Activated CD8-positive, alpha-beta memory T cell treated with anti-CD3 and anti-CD28 coated beads, Interleukin-2, amount 50 U/mL, for 48 hours (primary cell): ENCODE data around the gene ICAM1.
"Not testable (repeated sequence)": the region's sequence is repeated elsewhere in the genome, so short reads cannot be mapped to it uniquely, and the experiment has no call there.

ENCODE experiments used
- DNase-seq: peaks from one replicate; pipeline ENCODE4 v3.0.0-alpha.2; 2020

Gene ICAM1

DNA sequence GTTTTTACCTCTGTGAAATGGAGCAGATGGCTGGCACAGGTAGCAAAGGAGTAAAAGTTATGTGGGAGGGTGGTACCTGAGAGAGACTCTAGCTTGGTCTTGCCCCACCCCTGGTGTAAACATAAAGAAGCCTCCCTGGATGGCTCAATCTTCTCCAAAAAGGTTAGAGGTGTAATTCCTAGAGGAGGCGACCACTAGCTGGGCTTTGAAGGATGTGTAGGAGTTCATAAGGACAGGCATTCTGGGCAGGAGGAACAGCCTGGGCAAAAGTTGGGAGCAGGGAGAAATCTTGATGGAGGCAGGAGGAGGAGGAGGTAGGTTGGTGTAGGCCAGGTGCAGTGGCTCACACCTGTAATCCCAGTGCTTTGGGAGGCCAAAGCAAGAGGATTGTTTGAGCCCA lies 8.0 kb downstream of the ICAM1 start:
- no peak for DNase-seq

DNA sequence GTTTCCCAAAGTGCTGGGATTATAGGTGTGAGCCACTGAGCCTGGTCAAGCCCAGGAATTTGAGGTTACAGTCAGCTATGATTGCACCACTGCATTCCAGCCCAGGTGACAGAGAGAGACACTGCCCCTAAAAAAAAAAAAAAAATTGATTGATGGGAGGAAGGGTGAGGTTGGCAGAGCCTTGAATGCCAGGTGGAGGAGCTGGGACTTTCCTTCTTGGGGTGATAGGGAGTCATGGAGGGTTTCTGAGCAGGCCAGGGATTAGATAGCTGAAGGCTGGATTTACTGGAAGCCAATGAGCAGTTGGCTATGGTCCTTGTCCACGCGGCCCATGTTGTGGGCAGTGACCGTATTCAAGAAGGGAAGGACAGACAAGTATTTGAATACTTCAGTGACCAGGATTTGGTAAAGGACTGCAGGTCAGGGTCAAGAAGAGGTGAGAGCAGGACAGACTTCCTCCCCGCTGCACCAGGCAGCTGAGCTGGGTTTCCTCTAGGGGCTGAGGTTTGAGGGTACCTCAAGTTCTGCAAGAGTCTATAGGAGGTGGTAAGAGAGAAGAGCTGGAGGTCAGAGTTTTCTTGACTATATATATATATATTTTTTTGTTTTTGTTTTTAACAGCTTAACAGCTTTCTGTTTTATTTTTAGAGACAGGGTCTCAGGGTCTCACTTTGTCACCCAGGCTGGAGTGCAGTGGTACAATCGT lies 9.0 kb downstream of the ICAM1 start:
- no peak for DNase-seq

DNA sequence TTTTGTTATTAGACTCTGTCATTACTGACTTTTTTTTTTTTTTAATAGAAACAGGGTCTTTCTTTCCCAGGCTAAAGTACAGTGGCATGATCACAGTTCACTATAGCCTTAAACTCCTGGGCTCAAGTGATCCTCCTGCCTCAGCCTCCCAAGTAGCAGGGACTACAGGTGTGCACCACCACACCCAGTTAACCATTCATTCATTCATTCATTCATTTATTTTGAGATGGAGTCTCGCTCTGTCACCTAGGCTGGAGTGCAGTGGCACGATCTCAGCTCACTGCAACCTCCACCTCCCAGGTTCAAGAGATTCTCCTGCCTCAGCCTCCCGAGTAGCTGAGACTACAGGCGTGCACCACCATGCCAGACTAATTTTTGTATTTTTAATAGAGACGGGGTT lies 11.1 kb downstream of the ICAM1 start:
- DNase-seq, result not testable (repeated sequence)

DNA sequence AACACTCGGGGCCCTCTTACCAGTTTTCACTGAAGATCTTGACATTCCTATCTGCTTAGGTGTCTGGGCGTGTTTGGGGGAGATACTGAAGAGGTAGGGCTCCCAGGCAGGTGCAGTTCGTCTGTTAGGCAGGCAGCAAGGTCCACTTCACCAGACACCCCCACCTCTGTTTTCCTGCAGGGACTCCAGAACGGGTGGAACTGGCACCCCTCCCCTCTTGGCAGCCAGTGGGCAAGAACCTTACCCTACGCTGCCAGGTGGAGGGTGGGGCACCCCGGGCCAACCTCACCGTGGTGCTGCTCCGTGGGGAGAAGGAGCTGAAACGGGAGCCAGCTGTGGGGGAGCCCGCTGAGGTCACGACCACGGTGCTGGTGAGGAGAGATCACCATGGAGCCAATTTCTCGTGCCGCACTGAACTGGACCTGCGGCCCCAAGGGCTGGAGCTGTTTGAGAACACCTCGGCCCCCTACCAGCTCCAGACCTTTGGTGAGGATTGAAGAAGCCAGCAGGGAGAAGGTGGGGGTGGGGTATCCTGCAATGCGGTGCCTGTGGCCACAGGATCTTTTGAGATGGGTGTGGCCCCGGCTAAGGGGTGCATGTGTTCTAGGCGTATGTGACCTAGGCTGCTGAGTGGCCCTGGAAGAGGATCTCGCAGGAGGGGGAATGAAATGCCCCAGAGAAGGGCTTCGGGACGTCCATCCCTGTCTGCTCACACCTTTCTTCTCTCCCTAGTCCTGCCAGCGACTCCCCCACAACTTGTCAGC lies 12.6 kb downstream of the ICAM1 start:
- DNase-seq, result no peak

DNA sequence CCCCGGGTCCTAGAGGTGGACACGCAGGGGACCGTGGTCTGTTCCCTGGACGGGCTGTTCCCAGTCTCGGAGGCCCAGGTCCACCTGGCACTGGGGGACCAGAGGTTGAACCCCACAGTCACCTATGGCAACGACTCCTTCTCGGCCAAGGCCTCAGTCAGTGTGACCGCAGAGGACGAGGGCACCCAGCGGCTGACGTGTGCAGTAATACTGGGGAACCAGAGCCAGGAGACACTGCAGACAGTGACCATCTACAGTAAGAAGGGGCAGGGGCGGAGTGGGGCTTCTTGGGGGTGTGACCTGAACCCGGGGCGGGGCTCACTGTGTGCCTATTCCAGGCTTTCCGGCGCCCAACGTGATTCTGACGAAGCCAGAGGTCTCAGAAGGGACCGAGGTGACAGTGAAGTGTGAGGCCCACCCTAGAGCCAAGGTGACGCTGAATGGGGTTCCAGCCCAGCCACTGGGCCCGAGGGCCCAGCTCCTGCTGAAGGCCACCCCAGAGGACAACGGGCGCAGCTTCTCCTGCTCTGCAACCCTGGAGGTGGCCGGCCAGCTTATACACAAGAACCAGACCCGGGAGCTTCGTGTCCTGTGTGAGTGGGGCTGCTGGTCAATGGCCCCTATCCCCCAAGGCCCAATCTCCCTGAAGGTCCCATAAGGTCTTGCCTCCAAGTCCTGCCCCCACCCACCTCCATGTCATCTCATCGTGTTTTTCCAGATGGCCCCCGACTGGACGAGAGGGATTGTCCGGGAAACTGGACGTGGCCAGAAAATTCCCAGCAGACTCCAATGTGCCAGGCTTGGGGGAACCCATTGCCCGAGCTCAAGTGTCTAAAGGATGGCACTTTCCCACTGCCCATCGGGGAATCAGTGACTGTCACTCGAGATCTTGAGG lies 13.4 kb downstream of the ICAM1 start:
- DNase-seq, result no peak

DNA sequence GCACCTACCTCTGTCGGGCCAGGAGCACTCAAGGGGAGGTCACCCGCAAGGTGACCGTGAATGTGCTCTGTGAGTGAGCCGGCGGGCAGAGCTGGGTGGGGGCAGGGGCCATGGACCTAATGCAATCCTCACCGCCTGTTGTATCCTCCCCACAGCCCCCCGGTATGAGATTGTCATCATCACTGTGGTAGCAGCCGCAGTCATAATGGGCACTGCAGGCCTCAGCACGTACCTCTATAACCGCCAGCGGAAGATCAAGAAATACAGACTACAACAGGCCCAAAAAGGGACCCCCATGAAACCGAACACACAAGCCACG lies 14.0 kb downstream of the ICAM1 start:
- no peak for DNase-seq

DNA sequence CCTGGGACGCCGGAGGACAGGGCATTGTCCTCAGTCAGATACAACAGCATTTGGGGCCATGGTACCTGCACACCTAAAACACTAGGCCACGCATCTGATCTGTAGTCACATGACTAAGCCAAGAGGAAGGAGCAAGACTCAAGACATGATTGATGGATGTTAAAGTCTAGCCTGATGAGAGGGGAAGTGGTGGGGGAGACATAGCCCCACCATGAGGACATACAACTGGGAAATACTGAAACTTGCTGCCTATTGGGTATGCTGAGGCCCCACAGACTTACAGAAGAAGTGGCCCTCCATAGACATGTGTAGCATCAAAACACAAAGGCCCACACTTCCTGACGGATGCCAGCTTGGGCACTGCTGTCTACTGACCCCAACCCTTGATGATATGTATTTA lies 14.5 kb downstream of the ICAM1 start:
- no peak for DNase-seq

DNA sequence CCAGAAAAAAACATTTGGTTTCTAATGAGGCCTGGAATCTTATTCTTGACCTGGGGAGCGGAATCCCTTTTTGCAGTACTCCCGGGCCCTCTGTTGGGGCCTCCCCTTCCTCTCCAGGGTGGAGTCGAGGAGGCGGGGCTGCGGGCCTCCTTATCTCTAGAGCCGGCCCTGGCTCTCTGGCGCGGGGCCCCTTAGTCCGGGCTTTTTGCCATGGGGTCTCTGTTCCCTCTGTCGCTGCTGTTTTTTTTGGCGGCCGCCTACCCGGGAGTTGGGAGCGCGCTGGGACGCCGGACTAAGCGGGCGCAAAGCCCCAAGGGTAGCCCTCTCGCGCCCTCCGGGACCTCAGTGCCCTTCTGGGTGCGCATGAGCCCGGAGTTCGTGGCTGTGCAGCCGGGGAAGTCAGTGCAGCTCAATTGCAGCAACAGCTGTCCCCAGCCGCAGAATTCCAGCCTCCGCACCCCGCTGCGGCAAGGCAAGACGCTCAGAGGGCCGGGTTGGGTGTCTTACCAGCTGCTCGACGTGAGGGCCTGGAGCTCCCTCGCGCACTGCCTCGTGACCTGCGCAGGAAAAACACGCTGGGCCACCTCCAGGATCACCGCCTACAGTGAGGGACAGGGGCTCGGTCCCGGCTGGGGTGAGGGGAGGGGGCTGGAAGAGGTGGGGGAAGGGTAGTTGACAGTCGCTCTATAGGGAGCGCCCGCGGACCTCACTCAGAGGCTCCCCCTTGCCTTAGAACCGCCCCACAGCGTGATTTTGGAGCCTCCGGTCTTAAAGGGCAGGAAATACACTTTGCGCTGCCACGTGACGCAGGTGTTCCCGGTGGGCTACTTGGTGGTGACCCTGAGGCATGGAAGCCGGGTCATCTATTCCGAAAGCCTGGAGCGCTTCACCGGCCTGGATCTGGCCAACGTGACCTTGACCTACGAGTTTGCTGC lies 16.1 kb downstream of the ICAM1 start, which contains the start of gene ICAM4:
Gene ICAM4, plus strand, starts transcription at position 153 of the 935 bp plus-strand sequence. Its CDS starts 58 bp downstream, at position 211.
- DNase-seq, result peak; percentile 69

DNA sequence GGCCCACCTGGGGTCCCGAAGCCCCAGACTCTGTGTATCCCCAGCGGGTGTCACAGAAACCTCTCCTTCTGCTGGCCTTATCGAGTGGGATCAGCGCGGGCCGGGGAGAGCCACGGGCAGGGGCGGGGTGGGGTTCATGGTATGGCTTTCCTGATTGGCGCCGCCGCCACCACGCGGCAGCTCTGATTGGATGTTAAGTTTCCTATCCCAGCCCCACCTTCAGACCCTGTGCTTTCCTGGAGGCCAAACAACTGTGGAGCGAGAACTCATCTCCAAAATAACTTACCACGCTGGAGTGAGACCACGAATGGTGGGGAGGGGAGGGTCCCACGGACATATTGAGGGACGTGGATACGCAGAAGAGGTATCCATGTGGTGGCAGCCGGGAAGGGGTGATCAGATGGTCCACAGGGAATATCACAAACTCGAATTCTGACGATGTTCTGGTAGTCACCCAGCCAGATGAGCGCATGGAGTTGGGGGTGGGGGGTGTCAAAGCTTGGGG lies 17.8 kb downstream of the ICAM1 start:
- peak; percentile 80 for DNase-seq

DNA sequence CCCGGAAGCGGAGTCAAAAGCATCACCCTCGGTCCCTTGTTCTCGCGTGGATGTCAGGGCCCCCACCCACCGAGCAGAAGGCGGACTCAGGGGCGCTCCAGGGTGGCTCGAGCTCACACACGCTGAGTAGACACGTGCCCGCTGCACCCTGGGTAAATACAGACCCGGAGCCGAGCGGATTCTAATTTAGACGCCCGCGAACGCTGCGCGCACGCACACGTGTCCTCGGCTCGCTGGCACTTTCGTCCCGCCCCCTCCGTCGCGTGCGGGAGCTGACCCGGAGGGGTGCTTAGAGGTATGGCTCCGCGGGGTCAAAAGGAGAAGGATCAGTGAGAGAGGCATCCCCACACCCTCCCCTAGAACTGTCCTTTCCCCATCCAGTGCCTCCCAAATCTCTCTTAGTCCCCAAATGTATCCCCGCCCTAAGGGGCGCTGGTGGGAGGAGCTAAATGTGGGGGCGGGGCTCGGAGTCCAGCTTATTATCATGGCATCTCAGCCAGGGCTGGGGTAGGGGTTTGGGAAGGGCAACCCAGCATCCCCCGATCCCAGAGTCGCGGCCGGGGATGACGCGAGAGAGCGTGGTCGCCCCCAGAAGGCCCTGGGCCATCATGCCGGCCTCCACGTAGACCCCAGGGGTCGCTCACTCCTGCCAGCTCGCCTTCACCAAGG lies 18.4 kb downstream of the ICAM1 start:
- DNase-seq, result peak; percentile 87

DNA sequence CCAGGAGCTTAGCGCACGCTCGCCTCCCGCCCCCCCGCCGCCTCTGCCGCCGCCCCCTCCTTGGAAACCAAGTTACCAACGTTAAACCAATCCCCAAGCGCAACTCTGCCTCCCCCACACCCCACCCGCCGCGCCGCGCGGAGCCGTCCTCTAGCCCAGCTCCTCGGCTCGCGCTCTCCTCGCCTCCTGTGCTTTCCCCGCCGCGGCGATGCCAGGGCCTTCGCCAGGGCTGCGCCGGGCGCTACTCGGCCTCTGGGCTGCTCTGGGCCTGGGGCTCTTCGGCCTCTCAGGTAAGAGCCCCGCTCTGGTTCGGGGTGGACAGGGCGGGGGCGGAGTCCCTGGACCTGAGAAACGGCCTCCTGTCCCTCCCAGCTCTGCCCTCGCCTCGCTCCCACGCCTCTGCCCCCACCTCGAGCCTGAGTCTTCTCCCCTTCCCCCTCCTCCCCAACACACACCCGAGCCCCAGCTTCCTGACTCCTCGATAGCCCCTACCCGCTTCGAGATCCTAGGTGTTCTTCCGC lies 19.0 kb downstream of the ICAM1 start, which contains the start of gene ICAM5:
Gene ICAM5, plus strand, starts transcription at position 117 of the 521 bp plus-strand sequence. Its CDS starts 92 bp downstream, at position 209.
- DNase-seq, result peak; percentile 75

DNA sequence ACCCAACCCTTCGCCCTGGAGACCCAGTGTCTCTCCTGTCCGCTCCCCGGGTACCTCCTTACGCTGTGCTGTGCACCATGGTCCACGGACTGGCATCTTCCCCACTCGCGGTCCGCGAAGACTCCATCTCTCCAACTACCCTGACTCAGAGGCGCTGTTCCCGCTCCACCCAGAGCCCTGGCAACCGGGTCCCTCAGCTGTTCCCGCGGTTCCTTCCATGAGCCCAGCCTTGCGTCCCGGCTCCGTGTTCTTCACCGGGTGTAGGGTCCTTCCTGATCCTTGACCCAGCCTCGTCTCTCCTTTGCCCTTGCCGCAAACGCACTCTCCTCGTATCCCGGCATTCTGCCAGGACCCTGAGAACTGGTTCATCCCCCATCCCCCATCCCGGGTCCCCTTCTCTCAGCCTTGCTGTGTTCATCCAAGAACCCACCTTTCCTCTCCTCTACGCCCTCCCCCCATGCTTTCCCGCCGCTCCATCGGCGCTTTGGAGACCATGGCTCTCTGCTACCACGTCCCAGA lies 19.5 kb downstream of the ICAM1 start:
- DNase-seq, result peak; percentile 67

DNA sequence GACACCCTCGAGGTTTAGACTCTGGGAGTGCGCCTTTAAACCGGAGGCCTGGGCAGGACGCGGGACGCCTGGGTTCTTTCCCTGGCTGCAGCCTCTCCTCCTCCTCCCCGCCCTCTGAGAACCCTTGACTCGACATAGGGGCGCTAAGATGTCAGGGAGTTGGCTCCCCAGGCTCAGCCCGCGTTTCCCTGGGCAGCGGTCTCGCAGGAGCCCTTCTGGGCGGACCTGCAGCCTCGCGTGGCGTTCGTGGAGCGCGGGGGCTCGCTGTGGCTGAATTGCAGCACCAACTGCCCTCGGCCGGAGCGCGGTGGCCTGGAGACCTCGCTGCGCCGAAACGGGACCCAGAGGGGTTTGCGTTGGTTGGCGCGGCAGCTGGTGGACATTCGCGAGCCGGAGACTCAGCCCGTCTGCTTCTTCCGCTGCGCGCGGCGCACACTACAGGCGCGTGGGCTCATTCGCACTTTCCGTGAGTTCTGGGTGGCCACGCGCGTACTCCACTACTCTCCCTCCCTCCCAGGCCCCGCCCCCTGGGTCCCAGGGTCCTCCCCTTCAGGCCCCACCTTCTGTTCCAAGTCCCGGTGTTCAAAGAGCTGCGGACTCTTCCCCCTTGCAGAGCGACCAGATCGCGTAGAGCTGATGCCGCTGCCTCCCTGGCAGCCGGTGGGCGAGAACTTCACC lies 20.1 kb downstream of the ICAM1 start:
- DNase-seq, result no peak

DNA sequence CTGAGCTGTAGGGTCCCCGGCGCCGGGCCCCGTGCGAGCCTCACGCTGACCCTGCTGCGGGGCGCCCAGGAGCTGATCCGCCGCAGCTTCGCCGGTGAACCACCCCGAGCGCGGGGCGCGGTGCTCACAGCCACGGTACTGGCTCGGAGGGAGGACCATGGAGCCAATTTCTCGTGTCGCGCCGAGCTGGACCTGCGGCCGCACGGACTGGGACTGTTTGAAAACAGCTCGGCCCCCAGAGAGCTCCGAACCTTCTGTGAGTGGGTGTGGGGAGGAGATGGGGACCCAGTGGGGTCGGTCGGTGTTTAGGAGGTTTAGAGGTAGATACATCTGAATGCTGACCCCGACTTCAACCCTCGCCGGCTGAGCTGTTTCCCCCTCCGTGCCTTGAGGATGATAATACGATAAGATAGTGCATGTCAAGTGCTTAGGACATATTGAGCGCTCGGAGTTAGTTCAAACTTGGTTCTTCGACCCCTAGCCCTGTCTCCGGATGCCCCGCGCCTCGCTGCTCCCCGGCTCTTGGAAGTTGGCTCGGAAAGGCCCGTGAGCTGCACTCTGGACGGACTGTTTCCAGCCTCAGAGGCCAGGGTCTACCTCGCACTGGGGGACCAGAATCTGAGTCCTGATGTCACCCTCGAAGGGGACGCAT lies 20.8 kb downstream of the ICAM1 start:
- peak; percentile 77 for DNase-seq

DNA sequence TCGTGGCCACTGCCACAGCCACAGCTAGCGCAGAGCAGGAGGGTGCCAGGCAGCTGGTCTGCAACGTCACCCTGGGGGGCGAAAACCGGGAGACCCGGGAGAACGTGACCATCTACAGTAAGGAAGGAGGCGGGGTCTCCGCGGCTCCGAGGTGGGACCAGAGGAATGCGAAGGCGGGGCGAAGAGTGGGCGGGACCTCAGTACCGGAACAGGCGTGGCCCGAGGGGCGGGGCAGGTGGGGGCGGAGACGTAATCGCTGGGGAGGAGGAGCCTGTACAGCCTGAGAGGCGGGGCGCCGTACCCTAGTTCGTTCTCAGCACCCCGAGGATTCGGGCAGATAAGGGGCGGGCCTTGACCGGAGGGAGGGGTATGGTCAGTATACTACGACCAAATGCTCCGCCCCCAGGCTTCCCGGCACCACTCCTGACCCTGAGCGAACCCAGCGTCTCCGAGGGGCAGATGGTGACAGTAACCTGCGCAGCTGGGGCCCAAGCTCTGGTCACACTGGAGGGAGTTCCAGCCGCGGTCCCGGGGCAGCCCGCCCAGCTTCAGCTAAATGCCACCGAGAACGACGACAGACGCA lies 21.4 kb downstream of the ICAM1 start:
- peak; percentile 95 for DNase-seq

DNA sequence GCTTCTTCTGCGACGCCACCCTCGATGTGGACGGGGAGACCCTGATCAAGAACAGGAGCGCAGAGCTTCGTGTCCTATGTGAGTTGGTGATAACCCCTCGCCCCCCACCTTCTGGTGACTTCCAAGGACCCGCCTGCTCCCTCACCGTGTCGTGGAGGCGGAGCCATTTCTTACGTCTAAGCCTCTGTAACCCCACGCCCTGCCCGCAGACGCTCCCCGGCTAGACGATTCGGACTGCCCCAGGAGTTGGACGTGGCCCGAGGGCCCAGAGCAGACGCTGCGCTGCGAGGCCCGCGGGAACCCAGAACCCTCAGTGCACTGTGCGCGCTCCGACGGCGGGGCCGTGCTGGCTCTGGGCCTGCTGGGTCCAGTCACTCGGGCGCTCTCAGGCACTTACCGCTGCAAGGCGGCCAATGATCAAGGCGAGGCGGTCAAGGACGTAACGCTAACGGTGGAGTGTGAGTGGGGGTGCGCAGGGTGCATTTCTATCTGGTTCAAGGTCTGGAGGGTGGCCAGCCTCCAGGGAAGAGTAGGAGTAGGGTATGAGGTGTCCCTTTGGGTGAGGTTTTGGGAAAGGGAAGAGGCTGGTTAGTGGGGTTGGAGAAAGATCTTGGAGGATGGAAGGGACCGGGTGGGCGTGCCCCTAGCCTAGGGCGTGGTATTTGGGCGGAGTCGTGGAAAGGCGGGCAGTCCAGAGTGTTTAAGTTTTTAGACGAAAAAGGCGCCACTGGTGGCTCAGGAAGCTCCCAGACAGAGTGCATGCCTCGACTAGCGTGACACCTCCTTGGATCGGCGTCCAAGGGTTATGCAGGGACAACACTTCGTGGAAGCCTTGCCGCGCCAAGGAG lies 22.1 kb downstream of the ICAM1 start:
- peak; percentile 59 for DNase-seq

DNA sequence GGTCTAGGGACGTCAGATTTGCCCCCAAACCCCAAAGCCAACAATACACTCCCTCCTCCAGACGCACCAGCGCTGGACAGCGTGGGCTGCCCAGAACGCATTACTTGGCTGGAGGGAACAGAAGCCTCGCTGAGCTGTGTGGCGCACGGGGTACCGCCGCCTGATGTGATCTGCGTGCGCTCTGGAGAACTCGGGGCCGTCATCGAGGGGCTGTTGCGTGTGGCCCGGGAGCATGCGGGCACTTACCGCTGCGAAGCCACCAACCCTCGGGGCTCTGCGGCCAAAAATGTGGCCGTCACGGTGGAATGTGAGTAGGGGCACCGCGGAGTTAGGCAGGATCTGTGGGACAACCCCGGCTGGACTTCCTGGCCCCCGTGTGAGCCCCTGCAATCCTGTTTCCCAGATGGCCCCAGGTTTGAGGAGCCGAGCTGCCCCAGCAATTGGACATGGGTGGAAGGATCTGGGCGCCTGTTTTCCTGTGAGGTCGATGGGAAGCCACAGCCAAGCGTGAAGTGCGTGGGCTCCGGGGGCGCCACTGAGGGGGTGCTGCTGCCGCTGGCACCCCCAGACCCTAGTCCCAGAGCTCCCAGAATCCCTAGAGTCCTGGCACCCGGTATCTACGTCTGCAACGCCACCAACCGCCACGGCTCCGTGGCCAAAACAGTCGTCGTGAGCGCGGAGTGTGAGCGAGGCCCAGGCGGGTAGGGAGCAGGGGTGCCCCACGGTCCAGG lies 22.9 kb downstream of the ICAM1 start:
- peak; percentile 59 for DNase-seq

DNA sequence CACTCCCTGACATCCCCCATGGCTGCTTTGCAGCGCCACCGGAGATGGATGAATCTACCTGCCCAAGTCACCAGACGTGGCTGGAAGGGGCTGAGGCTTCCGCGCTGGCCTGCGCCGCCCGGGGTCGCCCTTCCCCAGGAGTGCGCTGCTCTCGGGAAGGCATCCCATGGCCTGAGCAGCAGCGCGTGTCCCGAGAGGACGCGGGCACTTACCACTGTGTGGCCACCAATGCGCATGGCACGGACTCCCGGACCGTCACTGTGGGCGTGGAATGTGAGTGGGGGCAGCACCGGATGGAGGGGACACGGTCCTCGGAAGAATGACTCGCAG lies 23.4 kb downstream of the ICAM1 start:
- DNase-seq, result peak; percentile 57
